Measurements from ENCODE around the gene TACR1. TPM values are rescaled to one million over a fixed set of nuclear protein-coding genes. Genes with fewer than 3 reads are reported as not detected.

TACR1 gene
- polyA plus RNA-seq, 1 of the 3 experiments (the other 2 are of a cell fraction), result under 0.01 TPM

- TF ChIP-seq IRF3 (IDR thresholded peaks at IDR 0.05; ENCODE audit: low read depth, low read length) (no peak), TCF12 (IDR thresholded peaks at IDR 0.05) (peak; percentile 95), POLR2AphosphoS5 (IDR thresholded peaks at IDR 0.05; ENCODE audit: low read depth, low read length) (peak; percentile 66; the same call in 1 of the 2 replicates), RXRA (IDR thresholded peaks at IDR 0.05; ENCODE audit: borderline replicate concordance, low read depth) (peak; percentile 66; the same call in 1 of the 2 replicates), CTCF (IDR thresholded peaks at IDR 0.05) (no peak), MXI1 (IDR thresholded peaks at IDR 0.05; ENCODE audit: low read depth, low read length) (no peak), YY1 (IDR thresholded peaks at IDR 0.05; ENCODE audit: low read depth) (no peak), RFX5 (IDR thresholded peaks at IDR 0.05; ENCODE audit: low read length) (no peak), RCOR1 (IDR thresholded peaks at IDR 0.05; ENCODE audit: low read length) (no peak), NFIC (IDR thresholded peaks at IDR 0.05; ENCODE audit: borderline replicate concordance) (peak; percentile 78), MEF2A (IDR thresholded peaks at IDR 0.05; ENCODE audit: borderline replicate concordance, low read depth) (no peak)
Observed at GRCh38 chr2:75100011-75100800, 99.1 kb downstream of the TACR1 start (continued).

GRCh38 chr2:75099521-75099922 is 99.8 kb downstream of the TACR1 start:
- DNase-seq, result no peak
- Histone ChIP-seq H3F3A (replicated peaks; ENCODE audit: insufficient read depth) (peaks cover 35% of the 10 kb centered on the region), H3K9ac (no peak overlapping the region; the same call in 1 of the 2 replicates), H3K4me1 (ENCODE audit: control insufficient read depth in 1 of 2, insufficient read depth in 2 of 2, low read depth in 1 of 2, low read length in 1 of 2) (peaks cover 8% of the 10 kb centered on the region in 2 experiments; a peak in 3 of 4 replicates), H3K9me3 (no peaks in the 10 kb centered on the region), H3K4me2 (peak overlapping the region; percentile 61), H3K27ac (ENCODE audit: low read depth in 2 of 2, low read length in 1 of 2) (peak overlapping the region; percentile 45 to 70; a peak in 3 of 4 replicates), H3K79me2 (ENCODE audit: insufficient read depth) (no peaks in the 10 kb centered on the region), H2AFZ (ENCODE audit: low read depth) (no peak overlapping the region), H4K20me1 (ENCODE audit: insufficient read depth) (peaks cover 6% of the 10 kb centered on the region), H3K27me3 (ENCODE audit: insufficient read depth) (peaks cover 3% of the 10 kb centered on the region; the same call in 1 of the 2 replicates), H3K36me3 (replicated peaks in 1 of 2; ENCODE audit: control insufficient read depth in 1 of 2, insufficient read depth in 2 of 2, low read length in 1 of 2) (no peaks in the 10 kb centered on the region), H3K9me2 (no peaks in the 10 kb centered on the region), H3K4me3 (ENCODE audit: low read depth in 2 of 2, low read length in 1 of 2) (no peak overlapping the region; a peak in 1 of 4 replicates)
- TF ChIP-seq TCF12 (IDR thresholded peaks at IDR 0.05) (peak; percentile 50; the same call in 1 of the 2 replicates), TEAD4 (IDR thresholded peaks at IDR 0.05; ENCODE audit: borderline replicate concordance, insufficient read depth) (peak; percentile 39; the same call in 1 of the 2 replicates), RAD21 (IDR thresholded peaks at IDR 0.05; ENCODE audit: low read length) (no peak), JUND (IDR thresholded peaks at IDR 0.05) (peak; percentile 8; the same call in 1 of the 2 replicates), MXI1 (IDR thresholded peaks at IDR 0.05; ENCODE audit: low read depth, low read length) (no peak)
- ChIA-PET CTCF (interaction anchor here (2.2 kb wide), 1 partner anchor 9 kb away, joined by 6 read pairs; no protein-coding TSS in a partner anchor), POLR2A (no interaction called here)
- WGBS (ENCODE audit: low lambda C conversion rate), result 28% methylated on average over 4 of the region's 4 CpGs
